Hepatocyte (in vitro differentiated cells): ENCODE data around the gene KIR2DL1. TPM values are rescaled to one million over a fixed set of nuclear protein-coding genes. Genes with fewer than 3 reads are reported as not detected.

ENCODE experiments used
- DNase-seq: peaks from one replicate; pipeline ENCODE4 v3.0.0-alpha.2; 2016; ENCODE audit warnings: low spot score
- H2AFZ ChIP-seq: fragments of 200-600 bp; sonication (generic); 2 replicates; pipeline ENCODE4 v1.6.0; 2016; ENCODE audit warnings: antibody characterized with exemption, mild to moderate bottlenecking
- H3K27ac ChIP-seq: fragments of 200-600 bp; sonication (generic); 2 replicates; pipeline ENCODE4 v1.5.1; 2016; ENCODE audit warnings: mild to moderate bottlenecking
- H3K27me3 ChIP-seq: fragments of 200-600 bp; sonication (generic); 2 replicates; pipeline ENCODE4 v1.6.1; 2016
- H3K36me3 ChIP-seq: fragments of 200-600 bp; sonication (generic); replicated peaks from 2 replicates; pipeline ENCODE4 v1.5.1; 2016; ENCODE audit warnings: low read depth; ENCODE audit not compliant: insufficient read depth
- H3K4me1 ChIP-seq: fragments of 200-600 bp; sonication (generic); 2 replicates; pipeline ENCODE4 v1.5.1; 2016; ENCODE audit warnings: mild to moderate bottlenecking, moderate library complexity; ENCODE audit not compliant: insufficient read depth
- H3K4me2 ChIP-seq: fragments of 200-600 bp; sonication (generic); 2 replicates; pipeline ENCODE4 v1.6.0; 2016
- H3K4me3 ChIP-seq: fragments of 200-600 bp; sonication (generic); 2 replicates; pipeline ENCODE4 v1.5.1; 2016; ENCODE audit warnings: mild to moderate bottlenecking
- H3K79me2 ChIP-seq: fragments of 200-600 bp; sonication (generic); 2 replicates; pipeline ENCODE4 v1.6.0; 2017; ENCODE audit warnings: mild to moderate bottlenecking
- H3K9me2 ChIP-seq: fragments of 200-600 bp; sonication (generic); replicated peaks from 2 replicates; pipeline ENCODE4 v1.6.0; 2017; ENCODE audit warnings: mild to moderate bottlenecking; ENCODE audit not compliant: insufficient read depth
- H3K9me3 ChIP-seq: fragments of 200-600 bp; sonication (generic); 2 replicates; pipeline ENCODE4 v1.5.1; 2016; ENCODE audit warnings: low read depth, mild to moderate bottlenecking
- H4K20me1 ChIP-seq: fragments of 200-600 bp; sonication (generic); 2 replicates; pipeline ENCODE4 v1.6.0; 2016; ENCODE audit warnings: mild to moderate bottlenecking; ENCODE audit not compliant: insufficient read depth, poor library complexity, severe bottlenecking
- CTCF ChIP-seq: fragments of 200-600 bp; sonication (generic); IDR thresholded peaks from 2 replicates; pipeline ENCODE4 v1.5.1; 2016; ENCODE audit warnings: antibody characterized with exemption, mild to moderate bottlenecking; ENCODE audit not compliant: poor library complexity
- EZH2 ChIP-seq: fragments of 200-600 bp; sonication (generic); IDR thresholded peaks from 2 replicates; pipeline ENCODE4 v1.6.1; 2016; ENCODE audit warnings: antibody characterized with exemption, mild to moderate bottlenecking, borderline replicate concordance
- EZH2phosphoT487 ChIP-seq: fragments of 200-600 bp; sonication (generic); IDR thresholded peaks from one replicate; pipeline ENCODE4 v1.6.1; 2018; ENCODE audit warnings: antibody characterized with exemption, mild to moderate bottlenecking, low read depth, moderate library complexity; ENCODE audit not compliant: unreplicated experiment, severe bottlenecking
- WGBS: methylation state at CpG from one replicate; pipeline ENCODE4 v1.1.6; 2016; ENCODE audit warnings: low lambda C conversion rate; ENCODE audit errors: missing lambda C conversion rate; 5-methylcytosine and 5-hydroxymethylcytosine counted together
- polyA plus RNA-seq: library from polyadenylated mRNA; unstranded; fragments of >200 nt; fragmentation: Nextera tagmentation; extraction: Ambion mirVana; gene quantifications from 2 replicates; pipeline ENCODE4 v1.2.1, GENCODE V29; 2016
- total RNA-seq: library from RNA; depleted of rRNA; stranded (reverse); fragments of >200 nt; gene quantifications from 2 replicates; pipeline ENCODE4 v1.2.3, GENCODE V29; 2014

Gene KIR2DL1
- total and polyA plus RNA-seq, 2 experiments from 2014 or later: not detected

- no peaks in the 10 kb centered on the region for H3K36me3 ChIP-seq
- H3K79me2 ChIP-seq: no peaks in the 10 kb centered on the region
- H3K9me3 ChIP-seq: no peaks in the 10 kb centered on the region
- no peaks in the 10 kb centered on the region for H4K20me1 ChIP-seq
- no peak within 1 kb of the TSS for H2AFZ ChIP-seq
- no peak within 1 kb of the TSS for H3K4me3 ChIP-seq
- 81% methylated on average over 10 of the region's 10 CpGs for WGBS
- DNase-seq: no peak
- H3K27me3 ChIP-seq: no peaks in the 10 kb centered on the region
- H3K9me2 ChIP-seq: no peaks in the 10 kb centered on the region
- H3K27ac ChIP-seq: no peak within 1 kb of the TSS
- no peaks in the 10 kb centered on the region for H3K4me1 ChIP-seq
- no peak for TF ChIP-seq CTCF
- no peak for TF ChIP-seq EZH2
- TF ChIP-seq EZH2phosphoT487: no peak
- H3K4me2 ChIP-seq: no peak within 1 kb of the TSS
Observed at GRCh38 chr19:54803410-54803809, 33.8 kb downstream of the KIR2DL1 start, which contains the start of gene KIR2DL4. TSS of gene KIR2DL4 (plus strand) at chr19:54803610. CDS start at chr19:54803652, 42 bp downstream.

GRCh38 chr19:54804101-54804500 is 34.5 kb downstream of the KIR2DL1 start:
- TF ChIP-seq EZH2 (no peak), EZH2phosphoT487 (no peak), CTCF (no peak)
- no peak overlapping the region for H3K4me2 ChIP-seq
- no peaks in the 10 kb centered on the region for H3K36me3 ChIP-seq
- no peak overlapping the region for H2AFZ ChIP-seq
- H3K4me1 ChIP-seq: no peaks in the 10 kb centered on the region
- DNase-seq: no peak
- H3K27me3 ChIP-seq: no peaks in the 10 kb centered on the region
- H3K4me3 ChIP-seq: no peak overlapping the region
- H3K79me2 ChIP-seq: no peaks in the 10 kb centered on the region
- H3K27ac ChIP-seq: no peak overlapping the region
- no peaks in the 10 kb centered on the region for H3K9me2 ChIP-seq
- H4K20me1 ChIP-seq: no peaks in the 10 kb centered on the region
- 40% methylated on average over 5 of the region's 5 CpGs for WGBS
- H3K9me3 ChIP-seq: no peaks in the 10 kb centered on the region

GRCh38 chr19:54804571-54804970 is 35.0 kb downstream of the KIR2DL1 start:
- H4K20me1 ChIP-seq: no peaks in the 10 kb centered on the region
- 79% methylated on average over 10 of the region's 10 CpGs for WGBS
- no peak overlapping the region for H3K27ac ChIP-seq
- no peak overlapping the region for H2AFZ ChIP-seq
- no peaks in the 10 kb centered on the region for H3K9me2 ChIP-seq
- H3K4me3 ChIP-seq: no peak overlapping the region
- TF ChIP-seq EZH2: no peak
- TF ChIP-seq EZH2phosphoT487: no peak
- no peak for TF ChIP-seq CTCF
- H3K79me2 ChIP-seq: no peaks in the 10 kb centered on the region
- DNase-seq: no peak
- no peaks in the 10 kb centered on the region for H3K9me3 ChIP-seq
- H3K27me3 ChIP-seq: no peaks in the 10 kb centered on the region
- H3K4me1 ChIP-seq: no peaks in the 10 kb centered on the region
- no peak overlapping the region for H3K4me2 ChIP-seq
- no peaks in the 10 kb centered on the region for H3K36me3 ChIP-seq
